GM12872 (cell line): Measurements from ENCODE around the gene RSPH3.

Experiments used
- TF ChIP-seq, protein P1 (sequence below): IDR thresholded peaks from 3 replicates; pipeline ENCODE4 v1.5.1; 2011; ENCODE audit warnings: low read depth, mild to moderate bottlenecking, low read length, moderate library complexity; ENCODE audit not compliant: insufficient read depth

The RSPH3 gene

DNA sequence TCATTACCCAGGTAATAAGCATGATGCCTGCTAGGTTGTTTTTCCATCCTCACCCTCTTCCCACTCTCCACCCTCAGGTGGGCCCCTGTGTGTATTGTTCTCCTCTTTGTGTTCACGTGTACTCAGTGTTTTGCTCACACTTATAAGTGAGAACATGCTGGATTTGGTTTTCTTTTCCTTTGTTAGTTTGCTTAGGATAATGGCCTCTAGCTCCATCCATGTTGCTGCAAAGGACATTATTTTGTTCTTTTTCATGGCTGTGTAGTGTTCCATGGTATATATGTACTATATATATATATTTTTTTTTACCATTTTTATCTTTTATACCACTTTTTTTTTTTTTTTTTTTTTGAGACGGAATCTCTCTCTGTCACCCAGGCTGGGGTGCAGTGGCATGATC is 71.9 kb downstream of the RSPH3 start:
- TF ChIP-seq, protein P1, sequence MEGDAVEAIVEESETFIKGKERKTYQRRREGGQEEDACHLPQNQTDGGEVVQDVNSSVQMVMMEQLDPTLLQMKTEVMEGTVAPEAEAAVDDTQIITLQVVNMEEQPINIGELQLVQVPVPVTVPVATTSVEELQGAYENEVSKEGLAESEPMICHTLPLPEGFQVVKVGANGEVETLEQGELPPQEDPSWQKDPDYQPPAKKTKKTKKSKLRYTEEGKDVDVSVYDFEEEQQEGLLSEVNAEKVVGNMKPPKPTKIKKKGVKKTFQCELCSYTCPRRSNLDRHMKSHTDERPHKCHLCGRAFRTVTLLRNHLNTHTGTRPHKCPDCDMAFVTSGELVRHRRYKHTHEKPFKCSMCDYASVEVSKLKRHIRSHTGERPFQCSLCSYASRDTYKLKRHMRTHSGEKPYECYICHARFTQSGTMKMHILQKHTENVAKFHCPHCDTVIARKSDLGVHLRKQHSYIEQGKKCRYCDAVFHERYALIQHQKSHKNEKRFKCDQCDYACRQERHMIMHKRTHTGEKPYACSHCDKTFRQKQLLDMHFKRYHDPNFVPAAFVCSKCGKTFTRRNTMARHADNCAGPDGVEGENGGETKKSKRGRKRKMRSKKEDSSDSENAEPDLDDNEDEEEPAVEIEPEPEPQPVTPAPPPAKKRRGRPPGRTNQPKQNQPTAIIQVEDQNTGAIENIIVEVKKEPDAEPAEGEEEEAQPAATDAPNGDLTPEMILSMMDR = no peak

GRCh38 chr6:158926414-158926813 is 73.6 kb downstream of the RSPH3 start:
- TF ChIP-seq, protein P1 = no peak

- TF ChIP-seq, protein P1 = no peak
Measured at GRCh38 chr6:158924499-158925455, 75.2 kb downstream of the RSPH3 start.

- TF ChIP-seq, protein P1 = no peak
Measured at GRCh38 chr6:158923805-158924498, 76.0 kb downstream of the RSPH3 start.
